CD4-positive, CD25-positive, alpha-beta regulatory T cell (primary cell): ENCODE measurements around the gene RAD54L. TPM values are rescaled to one million over a fixed set of nuclear protein-coding genes. Genes with fewer than 3 reads are reported as not detected.
"Not testable (repeated sequence)": the region's sequence is repeated elsewhere in the genome, so short reads cannot be mapped to it uniquely, and the experiment has no call there.

ENCODE experiments used
- ATAC-seq, 2 donors: fragments of 150-1000 bp; cut with Tn5 transposase; one replicate each; pipeline ENCODE4 v1.10.0; 2021; ENCODE audit warnings: low read depth in 2 of 2, moderate number of reproducible peaks in 2 of 2, moderate library complexity in 1 of 2
- DNase-seq, 3 donors: peaks; one replicate each; pipeline versions ENCODE4 v3.0.0 to v3.0.0-alpha.2; 2012 to 2022; ENCODE audit warnings: mixed read lengths in 1 of 3
- H3K27ac ChIP-seq: one replicate; pipeline ENCODE4 v1.7.0; 2013; ENCODE audit warnings: mild to moderate bottlenecking, low read length; ENCODE audit not compliant: insufficient read depth, poor library complexity, severe bottlenecking
- H3K27me3 ChIP-seq: one replicate; pipeline ENCODE4 v1.7.0; 2013; ENCODE audit warnings: low read length; ENCODE audit not compliant: control insufficient read depth, insufficient read depth
- H3K36me3 ChIP-seq: one replicate; pipeline ENCODE4 v1.7.0; 2013; ENCODE audit warnings: mild to moderate bottlenecking, low read length, moderate library complexity; ENCODE audit not compliant: control insufficient read depth, insufficient read depth
- H3K4me1 ChIP-seq: 2 replicates; pipeline ENCODE4 v1.7.0; 2013; ENCODE audit warnings: mild to moderate bottlenecking, low read length; ENCODE audit not compliant: insufficient read depth, control insufficient read depth, poor library complexity, severe bottlenecking
- H3K4me3 ChIP-seq: one replicate; pipeline ENCODE4 v1.7.0; 2013; ENCODE audit warnings: low read depth, mild to moderate bottlenecking, low read length, moderate library complexity
- H3K9me3 ChIP-seq, 2 experiments: 1 replicate in 1 of 2; 2 replicates in 1 of 2; pipeline ENCODE4 v1.7.0; 2013; ENCODE audit warnings: low read length in 2 of 2, mild to moderate bottlenecking in 1 of 2, moderate library complexity in 1 of 2; ENCODE audit not compliant: control insufficient read depth in 2 of 2
- H3K27ac Mint-ChIP-seq, 3 donors: one replicate each; pipeline ENCODE4 v1.8.0; 2020 to 2022; ENCODE audit warnings: mild to moderate bottlenecking in 3 of 3, mixed read lengths in 3 of 3, moderate library complexity in 2 of 3
- H3K27me3 Mint-ChIP-seq: one replicate; pipeline ENCODE4 v1.8.0; 2022; ENCODE audit warnings: mild to moderate bottlenecking, mixed read lengths
- H3K36me3 Mint-ChIP-seq: one replicate; pipeline ENCODE4 v1.8.0; 2020; ENCODE audit warnings: mixed read lengths
- H3K4me1 Mint-ChIP-seq, 4 donors: one replicate each; pipeline ENCODE4 v1.8.0; 2020 to 2022; ENCODE audit warnings: mixed read lengths in 4 of 4, mild to moderate bottlenecking in 1 of 4
- H3K4me3 Mint-ChIP-seq, 4 donors: one replicate each; pipeline ENCODE4 v1.8.0; 2020 to 2022; ENCODE audit warnings: mild to moderate bottlenecking in 4 of 4, mixed read lengths in 4 of 4, moderate library complexity in 3 of 4
- H3K9me3 Mint-ChIP-seq, 7 donors: one replicate each; pipeline ENCODE4 v1.8.0; 2020 to 2022; ENCODE audit warnings: mixed read lengths in 7 of 7, mild to moderate bottlenecking in 3 of 7, moderate library complexity in 2 of 7
- polyA plus RNA-seq, 4 donors: library from polyadenylated mRNA; unstranded; fragments of 300-500 nt; fragmentation: Illumina TruSeq; gene quantifications; one replicate each; pipeline ENCODE4 v1.2.3, GENCODE V29; 2021
- total RNA-seq: library from RNA; stranded (reverse); gene quantifications from one replicate; pipeline ENCODE4 v1.2.3, GENCODE V29; 2022

RAD54L gene
- total and polyA plus RNA-seq, 5 donors from 2014 or later: 0.13 to 1.7 (median 0.41) TPM; not detected in 1

DNA sequence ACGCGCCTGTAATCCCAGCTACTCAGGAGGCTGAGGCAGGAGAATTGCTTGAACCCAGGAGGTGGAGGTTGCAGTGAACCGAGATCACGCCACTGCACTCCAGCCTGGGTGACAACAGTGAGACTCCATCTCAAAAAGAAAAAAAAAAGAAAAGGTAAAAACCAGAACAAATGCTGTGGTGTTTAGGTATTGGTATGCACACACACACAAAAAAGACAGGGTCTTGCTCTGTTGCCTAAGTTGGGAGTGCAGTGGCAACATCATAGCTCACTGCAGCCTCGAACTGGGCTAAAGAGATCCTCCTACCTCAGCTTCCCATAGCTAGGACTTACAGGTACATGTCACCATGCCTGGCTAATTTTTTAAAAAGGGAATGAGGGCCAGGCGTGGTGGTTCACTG lies 71.7 kb downstream of the RAD54L start:
- not testable (repeated sequence) for H3K27me3 ChIP-seq, H3K9me3 ChIP-seq, H3K4me3 ChIP-seq, H3K27me3 Mint-ChIP-seq, H3K27ac ChIP-seq, DNase-seq, H3K4me3 Mint-ChIP-seq, H3K4me1 Mint-ChIP-seq, H3K9me3 Mint-ChIP-seq, ATAC-seq, H3K27ac Mint-ChIP-seq, H3K4me1 ChIP-seq
- H3K36me3 Mint-ChIP-seq: peaks cover 12% of the 10 kb centered on the region
- H3K36me3 ChIP-seq: peaks cover 19% of the 10 kb centered on the region

DNA sequence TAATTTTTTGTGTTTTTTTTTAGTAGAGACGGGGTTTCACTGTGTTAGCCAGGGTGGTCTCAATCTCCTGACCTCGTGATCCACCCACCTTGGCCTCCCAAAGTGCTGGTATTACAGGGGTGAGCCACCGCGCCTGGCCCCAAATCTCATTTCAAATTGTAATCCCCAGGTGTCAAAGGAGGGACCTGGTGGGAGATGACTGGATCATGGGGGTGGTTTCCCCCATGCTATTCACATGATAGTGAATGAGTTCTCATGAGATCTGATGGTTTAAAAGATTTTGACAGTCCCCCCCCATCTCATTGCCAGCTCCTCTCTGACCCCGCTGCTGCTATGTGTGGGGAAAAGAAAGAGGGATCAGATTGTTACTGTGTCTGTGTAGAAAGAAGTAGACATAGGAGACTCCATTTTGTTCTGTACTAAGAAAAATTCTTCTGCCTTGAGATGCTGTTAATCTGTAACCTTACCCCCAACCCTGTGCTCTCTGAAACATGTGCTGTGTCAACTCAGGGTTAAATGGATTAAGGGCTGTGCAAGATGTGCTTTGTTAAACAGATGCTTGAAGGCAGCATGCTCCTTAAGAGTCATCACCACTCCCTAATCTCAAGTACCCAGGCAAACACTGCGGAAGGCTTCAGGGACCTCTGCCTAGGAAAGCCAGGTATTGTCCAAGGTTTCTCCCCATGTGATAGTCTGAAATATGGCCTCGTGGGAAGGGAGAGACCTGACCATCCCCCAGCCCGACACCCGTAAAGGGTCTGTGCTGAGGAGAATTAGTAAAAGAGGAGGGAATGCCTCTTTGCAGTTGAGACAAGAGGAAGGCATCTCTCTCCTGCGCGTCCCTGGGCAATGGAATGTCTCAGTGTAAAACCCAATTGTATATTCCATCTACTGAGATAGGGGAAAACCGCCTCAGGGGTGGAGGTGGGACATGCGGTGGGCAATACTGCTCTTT lies 72.7 kb downstream of the RAD54L start:
- H3K9me3 Mint-ChIP-seq, H3K27ac ChIP-seq, H3K27me3 Mint-ChIP-seq, DNase-seq, H3K27ac Mint-ChIP-seq, H3K27me3 ChIP-seq, H3K4me1 Mint-ChIP-seq, H3K4me1 ChIP-seq, H3K36me3 Mint-ChIP-seq, H3K4me3 Mint-ChIP-seq, H3K4me3 ChIP-seq, ATAC-seq, H3K9me3 ChIP-seq: not testable (repeated sequence)
- peaks cover 11% of the 10 kb centered on the region for H3K36me3 ChIP-seq

DNA sequence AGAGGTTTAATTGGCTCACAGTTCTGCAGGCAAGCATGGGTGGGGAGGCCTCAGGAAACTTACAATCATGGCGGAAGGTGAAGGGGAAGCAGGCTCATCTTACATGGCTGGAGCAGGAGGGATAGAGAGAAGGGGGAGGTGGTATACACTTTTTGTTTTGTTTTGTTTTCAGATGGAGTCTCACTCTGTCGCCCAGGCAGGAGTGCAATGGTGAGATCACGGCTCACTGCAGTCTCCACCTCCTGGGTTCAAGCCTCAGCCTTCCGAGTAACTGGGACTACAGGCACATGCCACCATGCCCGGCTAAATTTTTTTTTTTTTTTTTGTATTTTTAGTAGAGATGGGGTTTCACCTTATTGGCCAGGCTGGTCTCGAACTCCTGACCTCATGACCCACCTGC lies 74.6 kb downstream of the RAD54L start:
- DNase-seq, H3K27ac ChIP-seq, ATAC-seq, H3K36me3 Mint-ChIP-seq, H3K4me3 ChIP-seq, H3K4me3 Mint-ChIP-seq, H3K36me3 ChIP-seq, H3K4me1 ChIP-seq, H3K9me3 ChIP-seq, H3K9me3 Mint-ChIP-seq, H3K27me3 Mint-ChIP-seq, H3K27me3 ChIP-seq, H3K4me1 Mint-ChIP-seq: not testable (repeated sequence)
- peak overlapping the region in 1 of 3 donors; percentile 26 for H3K27ac Mint-ChIP-seq

DNA sequence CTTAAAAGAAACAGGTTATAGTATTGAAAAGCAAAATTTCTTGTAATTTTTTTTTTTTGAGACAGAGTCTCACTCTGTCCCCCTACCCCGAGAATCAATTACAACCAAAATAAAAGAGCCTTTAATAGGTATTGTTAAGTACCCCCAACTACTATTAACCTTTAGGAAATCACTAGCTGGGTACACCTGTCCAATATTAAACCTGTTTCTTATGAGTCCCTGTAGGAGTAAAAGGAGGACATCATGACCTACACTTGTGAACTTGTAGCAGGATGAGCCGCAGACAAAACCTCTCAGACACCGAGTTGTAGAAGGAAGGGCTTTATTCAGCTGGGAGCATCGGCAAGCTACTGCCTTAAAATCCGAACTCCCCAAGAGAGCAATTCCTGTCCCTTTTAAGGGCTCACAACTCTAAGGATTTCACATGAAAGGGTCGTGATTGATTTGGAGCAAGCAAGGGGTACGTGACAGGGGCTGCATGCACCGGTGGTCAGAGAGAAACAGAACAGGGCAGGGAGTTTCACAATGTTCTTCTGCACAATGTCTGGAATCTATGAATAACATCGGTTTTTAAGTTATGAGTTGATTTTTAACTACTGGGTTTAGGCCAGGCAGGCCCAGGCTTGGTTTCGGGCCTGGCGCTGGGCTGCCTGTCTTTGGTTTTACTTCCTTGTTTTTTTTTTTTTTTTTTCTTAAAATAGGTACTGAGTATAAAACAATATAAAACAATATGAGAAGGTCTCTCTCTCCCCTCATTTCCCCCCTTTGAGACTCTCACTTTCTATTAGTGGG lies 77.9 kb downstream of the RAD54L start:
- ATAC-seq, H3K9me3 Mint-ChIP-seq, H3K4me1 ChIP-seq, H3K27me3 Mint-ChIP-seq, DNase-seq, H3K4me3 Mint-ChIP-seq, H3K36me3 ChIP-seq, H3K4me1 Mint-ChIP-seq, H3K27ac Mint-ChIP-seq, H3K9me3 ChIP-seq, H3K36me3 Mint-ChIP-seq, H3K27ac ChIP-seq, H3K27me3 ChIP-seq, H3K4me3 ChIP-seq: not testable (repeated sequence)

Other genes starting within 250 kb of the RAD54L start
- 4.9 TPM for gene PIK3R3, start 115.1 kb upstream of the RAD54L start, total RNA-seq
- 1 to 10 TPM; 3.2 to 7.7 (median 5.0) TPM for gene PIK3R3, start 115.1 kb upstream of the RAD54L start, polyA plus RNA-seq
- gene TSPAN1, start 72.7 kb upstream of the RAD54L start, total RNA-seq: not detected
- not detected for gene TSPAN1, start 72.7 kb upstream of the RAD54L start, polyA plus RNA-seq
- gene P3R3URF, start 71.3 kb upstream of the RAD54L start, total RNA-seq: not detected
- not detected for gene P3R3URF, start 71.3 kb upstream of the RAD54L start, polyA plus RNA-seq
- gene POMGNT1, start 49.3 kb upstream of the RAD54L start, total RNA-seq: 32.5 TPM
- gene POMGNT1, start 49.3 kb upstream of the RAD54L start, polyA plus RNA-seq: 10 to 100 TPM; 28.9 to 35.8 (median 32.5) TPM
- gene LURAP1, start 44.4 kb upstream of the RAD54L start, total RNA-seq: not detected
- gene LURAP1, start 44.4 kb upstream of the RAD54L start, polyA plus RNA-seq: not detected
- 35.0 TPM for gene LRRC41, start 55.9 kb downstream of the RAD54L start, total RNA-seq
- 10 to 100 TPM; 45.8 to 51.3 (median 50.7) TPM for gene LRRC41, start 55.9 kb downstream of the RAD54L start, polyA plus RNA-seq
- 120 TPM for gene UQCRH, start 55.9 kb downstream of the RAD54L start, total RNA-seq
- gene UQCRH, start 55.9 kb downstream of the RAD54L start, polyA plus RNA-seq: 100 to 1,000 TPM; 299 to 357 (median 342) TPM
- 33.4 TPM for gene NSUN4, start 93.0 kb downstream of the RAD54L start, total RNA-seq
- gene NSUN4, start 93.0 kb downstream of the RAD54L start, polyA plus RNA-seq: 10 to 100 TPM; 10.8 to 19.6 (median 15.7) TPM
- 7.3 TPM for gene FAAH, start 146.6 kb downstream of the RAD54L start, total RNA-seq
- gene FAAH, start 146.6 kb downstream of the RAD54L start, polyA plus RNA-seq: 1 to 10 TPM in 3 of 4 donors, under 1 TPM in 1; 0.86 to 2.2 (median 1.6) TPM
- gene DMBX1, start 242.1 kb downstream of the RAD54L start, total RNA-seq: not detected
- not detected for gene DMBX1, start 242.1 kb downstream of the RAD54L start, polyA plus RNA-seq